ENCODE results near the gene C10orf143. TPM values are rescaled to one million over a fixed set of nuclear protein-coding genes. Genes with fewer than 3 reads are reported as not detected.
A peak's percentile ranks its signal among the peaks of the same experiment; 100 is the strongest.
"Not testable (repeated sequence)": the region's sequence is repeated elsewhere in the genome, so short reads cannot be mapped to it uniquely, and the experiment has no call there.

The C10orf143 gene
- polyA plus RNA-seq, 1 donor (not counting 4 experiments of a cell fraction or from before 2014, with no cell fraction given): 1.4 TPM

DNA sequence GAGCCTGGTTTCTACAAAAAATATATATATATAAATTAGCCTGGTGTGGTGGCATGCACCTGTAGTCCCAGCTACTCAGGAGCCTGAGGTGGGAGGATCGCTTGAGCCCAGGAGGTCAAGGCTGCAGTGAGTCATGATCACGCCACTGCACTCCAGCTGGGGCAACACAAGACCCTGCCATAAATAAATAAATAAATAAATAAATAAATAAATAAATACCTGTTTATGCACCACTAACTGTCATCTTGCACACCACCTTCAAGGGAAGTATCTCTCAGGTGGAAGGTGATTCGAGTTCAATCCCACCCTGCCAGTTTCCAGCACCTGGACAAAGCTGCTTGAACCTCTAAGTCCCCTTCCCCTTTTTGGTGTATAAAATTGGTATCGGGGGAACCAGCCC lies 6.3 kb upstream of the C10orf143 start:
- H3K36me3 ChIP-seq (ENCODE audit: control insufficient read depth in 2 of 2, extremely low read depth in 1 of 2, insufficient read depth in 2 of 2, low read length in 2 of 2); H3K4me3 ChIP-seq (ENCODE audit: control insufficient read depth in 2 of 3, extremely low read depth in 1 of 3, insufficient read depth in 2 of 3, low read depth in 1 of 3, low read length in 3 of 3); DNase-seq (ENCODE audit: low read depth, low spot score); H4K20me1 ChIP-seq (ENCODE audit: control insufficient read depth, extremely low read depth, insufficient read depth, low read length); H3K27ac ChIP-seq (ENCODE audit: control insufficient read depth, insufficient read depth, low read length); H3K4me1 ChIP-seq (ENCODE audit: control insufficient read depth, extremely low read depth, insufficient read depth, low read length); H3K27me3 ChIP-seq (ENCODE audit: control insufficient read depth, extremely low read depth, insufficient read depth, low read length); dilution Hi-C loops (cut with MboI; ENCODE audit: extremely low pct_ligation_motif_present, low sequenced_read_pairs); H3K9me3 ChIP-seq (ENCODE audit: control insufficient read depth, low read depth, low read length); H2AFZ ChIP-seq (ENCODE audit: control insufficient read depth, low read length); H3K9ac ChIP-seq (ENCODE audit: control insufficient read depth, extremely low read depth, insufficient read depth, low read length); H3K79me2 ChIP-seq (ENCODE audit: control insufficient read depth, insufficient read depth, low read length); H3K9me1 ChIP-seq (ENCODE audit: control insufficient read depth, extremely low read depth, insufficient read depth, low read length); H3K4me2 ChIP-seq (ENCODE audit: control insufficient read depth, extremely low read depth, insufficient read depth, low read depth, low read length); FAIRE-seq: not testable (repeated sequence)

- peaks cover 15% of the 10 kb centered on the region for H3K4me1 ChIP-seq (ENCODE audit: control insufficient read depth, extremely low read depth, insufficient read depth, low read length)
- H3K9ac ChIP-seq (ENCODE audit: control insufficient read depth, extremely low read depth, insufficient read depth, low read length): no peak overlapping the region
- peaks cover 11% of the 10 kb centered on the region for H3K79me2 ChIP-seq (ENCODE audit: control insufficient read depth, insufficient read depth, low read length)
- H3K4me3 ChIP-seq (ENCODE audit: control insufficient read depth in 2 of 3, extremely low read depth in 1 of 3, insufficient read depth in 2 of 3, low read depth in 1 of 3, low read length in 3 of 3): no peak overlapping the region
- dilution Hi-C loops (cut with MboI; ENCODE audit: extremely low pct_ligation_motif_present, low sequenced_read_pairs): no loop called here
- no peaks in the 10 kb centered on the region for H4K20me1 ChIP-seq (ENCODE audit: control insufficient read depth, extremely low read depth, insufficient read depth, low read length)
- no peak overlapping the region for H3K4me2 ChIP-seq (ENCODE audit: control insufficient read depth, extremely low read depth, insufficient read depth, low read depth, low read length)
- TF ChIP-seq, protein P1, sequence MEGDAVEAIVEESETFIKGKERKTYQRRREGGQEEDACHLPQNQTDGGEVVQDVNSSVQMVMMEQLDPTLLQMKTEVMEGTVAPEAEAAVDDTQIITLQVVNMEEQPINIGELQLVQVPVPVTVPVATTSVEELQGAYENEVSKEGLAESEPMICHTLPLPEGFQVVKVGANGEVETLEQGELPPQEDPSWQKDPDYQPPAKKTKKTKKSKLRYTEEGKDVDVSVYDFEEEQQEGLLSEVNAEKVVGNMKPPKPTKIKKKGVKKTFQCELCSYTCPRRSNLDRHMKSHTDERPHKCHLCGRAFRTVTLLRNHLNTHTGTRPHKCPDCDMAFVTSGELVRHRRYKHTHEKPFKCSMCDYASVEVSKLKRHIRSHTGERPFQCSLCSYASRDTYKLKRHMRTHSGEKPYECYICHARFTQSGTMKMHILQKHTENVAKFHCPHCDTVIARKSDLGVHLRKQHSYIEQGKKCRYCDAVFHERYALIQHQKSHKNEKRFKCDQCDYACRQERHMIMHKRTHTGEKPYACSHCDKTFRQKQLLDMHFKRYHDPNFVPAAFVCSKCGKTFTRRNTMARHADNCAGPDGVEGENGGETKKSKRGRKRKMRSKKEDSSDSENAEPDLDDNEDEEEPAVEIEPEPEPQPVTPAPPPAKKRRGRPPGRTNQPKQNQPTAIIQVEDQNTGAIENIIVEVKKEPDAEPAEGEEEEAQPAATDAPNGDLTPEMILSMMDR (optimal IDR thresholded peaks at IDR 0.05 in 1 of 3, IDR thresholded peaks at IDR 0.05 in 1 of 3, conservative IDR thresholded peaks at IDR 0.05 in 1 of 3; ENCODE audit: extremely low read depth in 1 of 3, insufficient read depth in 2 of 3, low read length in 3 of 3): no peak
- no peak for TF ChIP-seq EZH2 (IDR thresholded peaks at IDR 0.05; ENCODE audit: low read length)
- no peaks in the 10 kb centered on the region for H3K27me3 ChIP-seq (ENCODE audit: control insufficient read depth, extremely low read depth, insufficient read depth, low read length)
- H3K9me1 ChIP-seq (ENCODE audit: control insufficient read depth, extremely low read depth, insufficient read depth, low read length): no peaks in the 10 kb centered on the region
- FAIRE-seq: no peak
- H3K9me3 ChIP-seq (ENCODE audit: control insufficient read depth, low read depth, low read length): no peaks in the 10 kb centered on the region
- no peaks in the 10 kb centered on the region for H3K36me3 ChIP-seq (ENCODE audit: control insufficient read depth in 2 of 2, extremely low read depth in 1 of 2, insufficient read depth in 2 of 2, low read length in 2 of 2)
- H3K27ac ChIP-seq (ENCODE audit: control insufficient read depth, insufficient read depth, low read length): no peak overlapping the region
- H2AFZ ChIP-seq (ENCODE audit: control insufficient read depth, low read length): no peak overlapping the region
- DNase-seq (ENCODE audit: low read depth, low spot score): no peak
Measured at GRCh38 chr10:130112821-130113220, 2.2 kb upstream of the C10orf143 start.

DNA sequence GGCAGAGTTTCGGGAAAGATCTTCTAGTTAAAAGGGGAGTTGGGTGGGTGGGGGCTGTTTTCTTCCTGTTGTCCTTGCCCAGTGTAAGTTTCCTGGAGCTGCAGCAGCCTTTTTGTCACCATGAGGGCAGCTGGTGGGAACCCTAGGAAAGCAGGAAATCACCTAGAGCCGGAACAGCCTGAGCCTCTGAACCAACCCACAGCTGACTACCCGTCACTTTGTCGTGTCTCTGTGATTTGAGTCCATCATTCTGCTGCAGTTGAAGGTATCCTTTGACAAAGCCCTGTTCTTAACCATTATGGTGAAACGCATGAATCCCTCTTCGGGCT lies 1.2 kb upstream of the C10orf143 start:
- Histone ChIP-seq H3K4me1 (ENCODE audit: control insufficient read depth, extremely low read depth, insufficient read depth, low read length) (peaks cover 15% of the 10 kb centered on the region), H3K36me3 (ENCODE audit: control insufficient read depth in 2 of 2, extremely low read depth in 1 of 2, insufficient read depth in 2 of 2, low read length in 2 of 2) (no peaks in the 10 kb centered on the region), H3K9ac (ENCODE audit: control insufficient read depth, extremely low read depth, insufficient read depth, low read length) (peak overlapping the region; percentile 95), H3K9me3 (ENCODE audit: control insufficient read depth, low read depth, low read length) (no peaks in the 10 kb centered on the region), H2AFZ (ENCODE audit: control insufficient read depth, low read length) (peak overlapping the region; percentile 88), H3K4me2 (ENCODE audit: control insufficient read depth, extremely low read depth, insufficient read depth, low read depth, low read length) (peak overlapping the region; percentile 99), H3K27me3 (ENCODE audit: control insufficient read depth, extremely low read depth, insufficient read depth, low read length) (no peaks in the 10 kb centered on the region), H3K27ac (ENCODE audit: control insufficient read depth, insufficient read depth, low read length) (no peak overlapping the region), H3K9me1 (ENCODE audit: control insufficient read depth, extremely low read depth, insufficient read depth, low read length) (no peaks in the 10 kb centered on the region), H3K79me2 (ENCODE audit: control insufficient read depth, insufficient read depth, low read length) (peaks cover 11% of the 10 kb centered on the region), H3K4me3 (ENCODE audit: control insufficient read depth in 2 of 3, extremely low read depth in 1 of 3, insufficient read depth in 2 of 3, low read depth in 1 of 3, low read length in 3 of 3) (peak overlapping the region; percentile 85 to 97 (median 86)), H4K20me1 (ENCODE audit: control insufficient read depth, extremely low read depth, insufficient read depth, low read length) (no peaks in the 10 kb centered on the region)
- FAIRE-seq (no peak), DNase-seq (ENCODE audit: low read depth, low spot score) (no peak)
- dilution Hi-C loops (cut with MboI; ENCODE audit: extremely low pct_ligation_motif_present, low sequenced_read_pairs): no loop called here
- TF ChIP-seq, protein P1 (optimal IDR thresholded peaks at IDR 0.05 in 1 of 3, IDR thresholded peaks at IDR 0.05 in 1 of 3, conservative IDR thresholded peaks at IDR 0.05 in 1 of 3; ENCODE audit: extremely low read depth in 1 of 3, insufficient read depth in 2 of 3, low read length in 3 of 3): no peak
- TF ChIP-seq EZH2 (IDR thresholded peaks at IDR 0.05; ENCODE audit: low read length): no peak
